ENCODE measurements around the gene COG7. TPM values are rescaled to one million over a fixed set of nuclear protein-coding genes. Genes with fewer than 3 reads are reported as not detected.

The COG7 gene
- total RNA-seq, 4 donors from 2014 or later: 37.1 to 121 (median 54.6) TPM

DNA sequence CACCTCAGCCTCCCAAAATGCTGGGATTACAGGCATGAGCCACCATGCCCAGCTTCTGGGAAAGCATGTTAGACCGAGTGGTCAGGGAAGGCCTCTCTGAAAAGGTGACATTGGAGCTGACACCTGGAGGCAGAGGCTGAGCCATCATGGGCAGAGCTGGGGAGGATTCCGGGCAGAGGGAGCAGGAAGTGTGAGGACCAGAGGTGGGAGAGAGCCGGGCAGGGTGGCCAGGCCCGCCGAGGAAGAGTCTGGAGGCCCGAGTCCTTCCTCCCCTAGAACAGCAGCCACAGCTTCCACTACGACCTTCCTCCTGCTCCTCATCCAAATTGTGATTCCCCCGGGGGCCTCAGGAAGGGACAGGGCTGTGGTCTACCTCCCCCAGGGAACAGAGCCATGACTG lies 74.7 kb downstream of the COG7 start:
- intact Hi-C loops (cut with DNase I; ENCODE audit: low total_unique reads): no loop called here
- no peak for DNase-seq
- no peaks in the 10 kb centered on the region for H3K36me3 ChIP-seq
- no peak overlapping the region for H3K4me3 ChIP-seq
- TF ChIP-seq POLR2AphosphoS5 (IDR thresholded peaks at IDR 0.05) (no peak), EP300 (IDR thresholded peaks at IDR 0.05; ENCODE audit: low read depth) (no peak), POLR2A (IDR thresholded peaks at IDR 0.05) (no peak)
- TF ChIP-seq, protein P1, sequence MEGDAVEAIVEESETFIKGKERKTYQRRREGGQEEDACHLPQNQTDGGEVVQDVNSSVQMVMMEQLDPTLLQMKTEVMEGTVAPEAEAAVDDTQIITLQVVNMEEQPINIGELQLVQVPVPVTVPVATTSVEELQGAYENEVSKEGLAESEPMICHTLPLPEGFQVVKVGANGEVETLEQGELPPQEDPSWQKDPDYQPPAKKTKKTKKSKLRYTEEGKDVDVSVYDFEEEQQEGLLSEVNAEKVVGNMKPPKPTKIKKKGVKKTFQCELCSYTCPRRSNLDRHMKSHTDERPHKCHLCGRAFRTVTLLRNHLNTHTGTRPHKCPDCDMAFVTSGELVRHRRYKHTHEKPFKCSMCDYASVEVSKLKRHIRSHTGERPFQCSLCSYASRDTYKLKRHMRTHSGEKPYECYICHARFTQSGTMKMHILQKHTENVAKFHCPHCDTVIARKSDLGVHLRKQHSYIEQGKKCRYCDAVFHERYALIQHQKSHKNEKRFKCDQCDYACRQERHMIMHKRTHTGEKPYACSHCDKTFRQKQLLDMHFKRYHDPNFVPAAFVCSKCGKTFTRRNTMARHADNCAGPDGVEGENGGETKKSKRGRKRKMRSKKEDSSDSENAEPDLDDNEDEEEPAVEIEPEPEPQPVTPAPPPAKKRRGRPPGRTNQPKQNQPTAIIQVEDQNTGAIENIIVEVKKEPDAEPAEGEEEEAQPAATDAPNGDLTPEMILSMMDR (IDR thresholded peaks at IDR 0.05): no peak
- H3K4me1 ChIP-seq: no peaks in the 10 kb centered on the region
- no peaks in the 10 kb centered on the region for H3K27me3 ChIP-seq
- in situ Hi-C loops (cut with MboI; ENCODE audit: low pct_ligation_motif_present in 1 of 4, low pct_unique_long_range_greater_than_20kb in 1 of 4, low sequenced_read_pairs in 3 of 4): no loop called here
- WGBS, 2 donors (ENCODE audit: low coverage in 1 of 2): 87% methylated on average over 8 of the region's 8 CpGs; no CpG with 5 or more reads in 1 of the 2 donors
- no peak overlapping the region for H3K27ac ChIP-seq
- H3K9me3 ChIP-seq: no peaks in the 10 kb centered on the region

DNA sequence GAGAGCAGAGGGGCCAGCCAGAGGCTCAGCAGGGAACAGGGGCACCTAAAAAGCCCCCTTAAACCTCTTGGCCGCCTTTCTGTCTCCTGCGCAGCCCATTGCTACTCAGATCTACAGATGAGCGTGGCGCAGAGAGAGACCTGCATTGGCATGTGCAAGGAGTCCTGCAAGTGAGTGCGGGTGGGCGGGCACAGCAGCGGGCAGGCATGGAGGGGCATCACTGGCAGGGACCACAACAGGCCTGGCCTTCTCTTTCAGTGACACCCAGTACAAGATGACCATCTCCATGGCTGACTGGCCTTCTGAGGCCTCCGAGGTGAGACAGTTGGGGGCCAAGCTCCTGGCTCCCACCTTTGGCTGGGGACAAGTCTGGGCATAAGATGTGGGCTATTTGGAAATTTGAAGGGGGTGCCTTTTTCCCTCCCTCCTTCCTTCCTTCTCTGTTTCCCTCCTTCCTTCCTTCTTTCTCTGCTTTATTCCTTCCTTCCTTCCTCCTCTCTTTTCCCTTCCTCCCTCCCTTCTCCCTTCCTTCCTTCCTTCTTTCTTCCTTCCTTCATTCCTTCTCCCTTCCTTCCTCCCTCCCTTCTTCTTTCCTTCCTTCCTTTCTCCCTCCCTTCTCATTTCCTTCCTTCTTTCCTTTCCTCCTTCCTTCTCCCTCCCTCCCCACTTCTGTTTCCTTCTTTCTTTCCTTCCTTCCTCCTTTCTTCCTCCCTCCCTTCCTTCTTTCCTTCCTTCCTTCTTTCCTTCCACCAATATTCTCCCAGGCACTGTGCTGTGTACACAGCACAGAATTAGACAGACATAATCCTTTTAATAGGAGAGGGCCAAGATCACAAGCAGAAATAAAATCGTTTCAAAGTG lies 75.7 kb downstream of the COG7 start:
- H3K36me3 ChIP-seq: no peaks in the 10 kb centered on the region
- no peaks in the 10 kb centered on the region for H3K27me3 ChIP-seq
- no peak overlapping the region for H3K4me3 ChIP-seq
- 81% methylated on average over 9 of the region's 9 CpGs; no CpG with 5 or more reads in 1 of the 2 donors for WGBS, 2 donors (ENCODE audit: low coverage in 1 of 2)
- H3K4me1 ChIP-seq: no peaks in the 10 kb centered on the region
- in situ Hi-C loops (cut with MboI; ENCODE audit: low pct_ligation_motif_present in 1 of 4, low pct_unique_long_range_greater_than_20kb in 1 of 4, low sequenced_read_pairs in 3 of 4) (no loop called here), intact Hi-C loops (cut with DNase I; ENCODE audit: low total_unique reads) (no loop called here)
- TF ChIP-seq EP300 (IDR thresholded peaks at IDR 0.05; ENCODE audit: low read depth) (no peak), POLR2AphosphoS5 (IDR thresholded peaks at IDR 0.05) (no peak)
- no peak overlapping the region for H3K27ac ChIP-seq
- no peak for DNase-seq
- no peaks in the 10 kb centered on the region for H3K9me3 ChIP-seq

DNA sequence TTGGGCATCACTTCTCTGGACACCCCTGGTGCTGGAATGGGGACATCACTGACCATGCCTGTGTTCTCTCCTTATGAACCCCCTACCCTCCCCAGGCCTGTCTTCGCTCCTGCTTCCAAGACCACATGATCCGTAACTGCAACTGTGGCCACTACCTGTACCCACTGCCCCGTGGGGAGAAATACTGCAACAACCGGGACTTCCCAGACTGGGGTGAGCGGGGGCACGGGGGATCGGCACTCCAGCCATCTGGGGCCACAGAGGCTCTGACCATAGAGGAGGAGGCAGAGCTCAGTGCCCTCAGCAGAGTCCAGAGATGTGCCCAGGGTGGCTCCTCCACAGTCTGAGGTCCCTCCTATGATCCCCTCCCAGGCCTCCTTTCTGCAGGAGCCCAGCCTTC lies 77.3 kb downstream of the COG7 start:
- no peaks in the 10 kb centered on the region for H3K9me3 ChIP-seq
- H3K36me3 ChIP-seq: no peaks in the 10 kb centered on the region
- no peak for DNase-seq
- H3K27ac ChIP-seq: no peak overlapping the region
- H3K4me1 ChIP-seq: no peaks in the 10 kb centered on the region
- no peak for TF ChIP-seq POLR2AphosphoS5 (IDR thresholded peaks at IDR 0.05)
- no peak for TF ChIP-seq POLR2A (IDR thresholded peaks at IDR 0.05)
- H3K27me3 ChIP-seq: peaks cover 4% of the 10 kb centered on the region
- 86% methylated on average over 7 of the region's 7 CpGs; no CpG with 5 or more reads in 1 of the 2 donors for WGBS, 2 donors (ENCODE audit: low coverage in 1 of 2)
- intact Hi-C loops (cut with DNase I; ENCODE audit: low total_unique reads) (no loop called here), in situ Hi-C loops (cut with MboI; ENCODE audit: low pct_ligation_motif_present in 1 of 4, low pct_unique_long_range_greater_than_20kb in 1 of 4, low sequenced_read_pairs in 3 of 4) (no loop called here)
- H3K4me3 ChIP-seq: no peak overlapping the region

DNA sequence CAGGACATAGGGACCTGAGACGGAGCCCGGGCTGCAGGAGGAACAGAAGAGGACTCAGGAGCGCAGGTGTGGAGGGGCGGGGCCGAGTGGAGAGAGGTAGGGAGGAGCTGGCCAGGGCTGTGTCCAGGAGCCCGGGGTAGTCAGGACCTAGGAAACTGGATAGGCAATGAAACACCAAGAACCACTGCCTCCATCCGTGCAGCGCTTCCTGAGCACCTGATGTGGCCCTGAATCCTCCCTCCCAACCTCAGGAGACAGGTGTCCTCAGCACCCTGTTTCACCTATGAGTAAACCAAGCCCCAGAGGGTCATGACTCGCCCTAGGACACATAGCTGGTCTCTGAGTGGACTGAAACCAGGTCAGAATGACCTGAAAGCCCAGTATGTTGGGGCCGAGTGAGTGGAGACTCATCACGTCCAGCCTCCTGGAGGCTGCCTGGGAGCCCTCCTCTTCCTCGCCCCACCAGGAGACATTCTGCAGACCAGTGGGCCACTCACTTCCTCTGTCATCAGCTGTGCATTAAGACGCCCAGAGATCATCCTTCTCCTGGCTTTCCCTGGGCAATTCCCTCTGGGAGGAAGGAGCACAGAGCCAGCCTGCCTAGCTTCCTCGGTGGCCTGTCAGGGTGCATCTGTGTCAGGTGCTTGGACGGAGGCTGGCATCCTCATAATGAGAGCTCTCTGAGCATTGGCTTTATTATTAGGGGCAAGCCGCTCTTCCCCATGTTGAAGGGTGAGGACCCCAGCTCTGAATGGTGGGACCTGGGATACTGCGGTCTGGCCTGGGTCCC lies 78.1 kb downstream of the COG7 start:
- peaks cover 5% of the 10 kb centered on the region for H3K27me3 ChIP-seq
- H3K36me3 ChIP-seq: no peaks in the 10 kb centered on the region
- intact Hi-C loops (cut with DNase I; ENCODE audit: low total_unique reads): no loop called here
- H3K9me3 ChIP-seq: no peaks in the 10 kb centered on the region
- no peak overlapping the region for H3K27ac ChIP-seq
- in situ Hi-C loops (cut with MboI; ENCODE audit: low pct_ligation_motif_present in 1 of 4, low pct_unique_long_range_greater_than_20kb in 1 of 4, low sequenced_read_pairs in 3 of 4): no loop called here
- no peaks in the 10 kb centered on the region for H3K4me1 ChIP-seq
- no peak for TF ChIP-seq EP300 (IDR thresholded peaks at IDR 0.05; ENCODE audit: low read depth)
- 40 to 73% methylated on average over 1 to 17 of the region's 17 CpGs for WGBS, 2 donors (ENCODE audit: low coverage in 1 of 2)
- peak; percentile 72 for DNase-seq
- H3K4me3 ChIP-seq: no peak overlapping the region

DNA sequence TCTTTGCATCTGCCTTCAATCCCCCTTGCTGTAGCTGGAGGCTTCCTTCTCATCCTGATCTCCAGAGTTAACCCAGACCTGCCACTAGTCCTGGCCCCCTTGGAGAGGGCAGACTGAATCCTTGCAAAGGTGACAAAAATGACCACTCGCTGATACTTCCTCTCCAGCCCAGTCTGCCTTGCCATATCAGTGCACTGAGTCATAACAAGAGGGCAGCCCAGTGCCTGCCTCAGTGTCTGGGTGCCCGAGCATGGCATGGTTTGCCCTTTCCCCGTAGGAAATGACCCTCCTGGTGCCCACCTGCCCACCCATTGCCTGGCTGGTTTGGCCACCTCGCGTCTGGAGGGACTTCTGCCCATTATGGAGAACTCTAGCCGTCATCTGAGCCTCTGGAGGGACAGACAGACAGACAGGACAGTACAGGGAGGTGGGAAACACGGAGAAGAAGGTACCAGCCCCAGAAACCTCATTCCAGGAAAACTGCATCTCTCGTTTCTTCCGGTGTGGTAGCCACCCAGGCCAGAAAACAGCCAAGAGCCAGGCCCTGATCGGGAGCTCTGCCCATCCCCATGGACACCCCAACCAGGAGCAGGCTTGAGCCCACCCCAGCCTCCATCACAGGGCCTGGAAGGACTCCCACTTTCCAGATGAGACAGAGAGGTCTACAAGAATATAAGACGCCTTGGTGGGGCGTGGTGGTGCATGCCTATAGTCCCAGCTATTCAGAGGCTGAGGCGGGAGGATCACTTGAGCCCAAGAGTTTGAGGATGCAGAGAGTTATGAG lies 79.4 kb downstream of the COG7 start:
- no peaks in the 10 kb centered on the region for H3K9me3 ChIP-seq
- WGBS, 2 donors (ENCODE audit: low coverage in 1 of 2): 88% methylated on average over 13 of the region's 13 CpGs; no CpG with 5 or more reads in 1 of the 2 donors
- peaks cover 5% of the 10 kb centered on the region for H3K27me3 ChIP-seq
- no peaks in the 10 kb centered on the region for H3K4me1 ChIP-seq
- intact Hi-C loops (cut with DNase I; ENCODE audit: low total_unique reads) (no loop called here), in situ Hi-C loops (cut with MboI; ENCODE audit: low pct_ligation_motif_present in 1 of 4, low pct_unique_long_range_greater_than_20kb in 1 of 4, low sequenced_read_pairs in 3 of 4) (no loop called here)
- no peak for DNase-seq
- H3K4me3 ChIP-seq: no peak overlapping the region
- no peaks in the 10 kb centered on the region for H3K36me3 ChIP-seq
- TF ChIP-seq POLR2A (IDR thresholded peaks at IDR 0.05): no peak
- TF ChIP-seq POLR2AphosphoS5 (IDR thresholded peaks at IDR 0.05): no peak
- no peak overlapping the region for H3K27ac ChIP-seq

Measured in transverse colon (tissue), 4 donors.